A673 (cell line): Measurements from ENCODE around the gene NCAPD2. TPM values are rescaled to one million over a fixed set of nuclear protein-coding genes. Genes with fewer than 3 reads are reported as not detected.

ENCODE experiments used
- BruUV-seq: library from RNA; stranded (reverse); fragments of 400-500 nt; replicated peaks from 2 replicates; lab custom pipeline; 2021; lab: Mats Ljungman, UMichigan
- CTCF ChIA-PET: fragments of 300-600 bp; sonication (Branson Sonifier 250); formaldehyde crosslinking; loops from one replicate; lab custom pipeline; 2022; ENCODE audit warnings: antibody characterized with exemption; lab: Charles Lee
- POLR2A ChIA-PET: fragments of 300-600 bp; sonication (Branson Sonifier 250); formaldehyde crosslinking; loops from one replicate; lab custom pipeline; 2022; ENCODE audit warnings: antibody characterized with exemption; ENCODE audit not compliant: low non-redundant PET; lab: Charles Lee
- DNase-seq: peaks from one replicate; pipeline ENCODE4 v3.0.0-alpha.2; 2015; ENCODE audit warnings: low spot score
- H3K27ac ChIP-seq: fragments of 200-600 bp; sonication (generic); 2 replicates; pipeline ENCODE4 v1.5.1; 2016; ENCODE audit warnings: mixed run types, low read depth, mild to moderate bottlenecking, mixed read lengths, antibody characterized with exemption, low read length; ENCODE audit not compliant: poor library complexity, severe bottlenecking
- H3K27me3 ChIP-seq: fragments of 200-600 bp; sonication (generic); replicated peaks from 2 replicates; pipeline ENCODE4 v1.6.1; 2017; ENCODE audit warnings: mixed run types, low read depth, mild to moderate bottlenecking, mixed read lengths, antibody characterized with exemption, low read length; ENCODE audit not compliant: insufficient read depth, poor library complexity
- H3K36me3 ChIP-seq: fragments of 200-600 bp; sonication (generic); 2 replicates; pipeline ENCODE4 v1.6.1; 2016; ENCODE audit warnings: mixed run types, mild to moderate bottlenecking, mixed read lengths, antibody characterized with exemption, low read length; ENCODE audit not compliant: insufficient read depth, poor library complexity, severe bottlenecking
- H3K4me1 ChIP-seq: fragments of 200-600 bp; sonication (generic); 2 replicates; pipeline ENCODE4 v1.6.1; 2017; ENCODE audit warnings: mixed run types, mild to moderate bottlenecking, mixed read lengths, antibody characterized with exemption, low read length; ENCODE audit not compliant: insufficient read depth, poor library complexity, severe bottlenecking
- H3K4me3 ChIP-seq: fragments of 200-600 bp; sonication (generic); 2 replicates; pipeline ENCODE4 v1.5.1; 2016; ENCODE audit warnings: low read depth, mixed run types, mild to moderate bottlenecking, mixed read lengths, low read length; ENCODE audit not compliant: poor library complexity, severe bottlenecking
- H3K9me3 ChIP-seq: fragments of 200-600 bp; sonication (generic); 2 replicates; pipeline ENCODE4 v1.6.1; 2016; ENCODE audit warnings: mixed run types, low read depth, mild to moderate bottlenecking, mixed read lengths, antibody characterized with exemption, low read length; ENCODE audit not compliant: poor library complexity, severe bottlenecking
- EZH2 ChIP-seq: fragments of 200-600 bp; sonication (generic); IDR thresholded peaks from 2 replicates; pipeline ENCODE4 v1.6.1; 2017; ENCODE audit warnings: borderline replicate concordance, low read depth, mild to moderate bottlenecking, mixed read lengths, antibody characterized with exemption, low read length; ENCODE audit not compliant: poor library complexity, severe bottlenecking
- intact Hi-C: fragments of 100-400 bp; cut with micrococcal nuclease; formaldehyde crosslinking; loops from one replicate; pipeline ENCODE4 v1.10.0; 2022; ENCODE audit not compliant: unreplicated experiment
- total RNA-seq: library from RNA; stranded (reverse); gene quantifications from 2 replicates; pipeline ENCODE4 v1.2.3, GENCODE V29; 2021
- TF ChIP-seq, protein P1 (sequence below): fragments of 300-800, 200-600 bp; sonication (generic); conservative IDR thresholded peaks from 2 replicates; pipeline ENCODE4 v1.5.1; 2017; ENCODE audit warnings: low read depth, mild to moderate bottlenecking, antibody characterized with exemption, low read length, moderate library complexity, mixed read lengths

NCAPD2 gene
- total RNA-seq, 1 experiment from 2014 or later: 125 TPM

DNA sequence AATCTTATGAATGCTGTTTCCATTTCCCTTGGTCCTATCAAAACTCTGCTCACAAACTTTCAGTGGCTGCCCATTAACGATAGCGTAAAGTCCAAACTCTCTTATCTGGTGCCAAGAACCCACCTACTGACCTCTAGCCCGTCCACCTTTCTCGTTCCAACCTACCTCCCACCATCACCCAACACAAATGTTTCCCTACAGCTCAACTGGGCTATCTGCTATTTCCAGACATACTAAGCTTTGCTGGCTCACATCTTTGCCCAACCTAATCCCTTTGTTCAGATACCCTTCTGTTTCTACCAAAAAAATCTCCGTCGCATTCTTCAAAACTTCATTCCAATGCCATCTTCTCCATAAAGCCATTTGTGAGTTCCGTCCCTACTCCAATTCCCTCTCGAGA is 81.7 kb downstream of the NCAPD2 start:
- Histone ChIP-seq H3K27me3 (no peaks in the 10 kb centered on the region), H3K36me3 (peaks cover 92% of the 10 kb centered on the region), H3K27ac (no peak overlapping the region), H3K9me3 (no peaks in the 10 kb centered on the region), H3K4me1 (no peaks in the 10 kb centered on the region), H3K4me3 (no peak overlapping the region)
- TF ChIP-seq, protein P1, sequence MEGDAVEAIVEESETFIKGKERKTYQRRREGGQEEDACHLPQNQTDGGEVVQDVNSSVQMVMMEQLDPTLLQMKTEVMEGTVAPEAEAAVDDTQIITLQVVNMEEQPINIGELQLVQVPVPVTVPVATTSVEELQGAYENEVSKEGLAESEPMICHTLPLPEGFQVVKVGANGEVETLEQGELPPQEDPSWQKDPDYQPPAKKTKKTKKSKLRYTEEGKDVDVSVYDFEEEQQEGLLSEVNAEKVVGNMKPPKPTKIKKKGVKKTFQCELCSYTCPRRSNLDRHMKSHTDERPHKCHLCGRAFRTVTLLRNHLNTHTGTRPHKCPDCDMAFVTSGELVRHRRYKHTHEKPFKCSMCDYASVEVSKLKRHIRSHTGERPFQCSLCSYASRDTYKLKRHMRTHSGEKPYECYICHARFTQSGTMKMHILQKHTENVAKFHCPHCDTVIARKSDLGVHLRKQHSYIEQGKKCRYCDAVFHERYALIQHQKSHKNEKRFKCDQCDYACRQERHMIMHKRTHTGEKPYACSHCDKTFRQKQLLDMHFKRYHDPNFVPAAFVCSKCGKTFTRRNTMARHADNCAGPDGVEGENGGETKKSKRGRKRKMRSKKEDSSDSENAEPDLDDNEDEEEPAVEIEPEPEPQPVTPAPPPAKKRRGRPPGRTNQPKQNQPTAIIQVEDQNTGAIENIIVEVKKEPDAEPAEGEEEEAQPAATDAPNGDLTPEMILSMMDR: no peak
- no peak for TF ChIP-seq EZH2
- no peak for DNase-seq
- no TSS peak for BruUV-seq
- POLR2A ChIA-PET: no interaction called here
- intact Hi-C loops: no loop called here
- CTCF ChIA-PET: no interaction called here

Other genes with a start within 250 kb of the NCAPD2 start
- 1.0 TPM in 1 of 2 replicates, not detected in the other for gene PLEKHG6, start 183.4 kb upstream of the NCAPD2 start, total RNA-seq
- gene TNFRSF1A, start 152.0 kb upstream of the NCAPD2 start, total RNA-seq: 82.6 and 91.5 TPM in 2 replicates
- gene SCNN1A, start 118.5 kb upstream of the NCAPD2 start, total RNA-seq: not detected in 2 replicates
- 25.7 and 27.5 TPM in 2 replicates for gene LTBR, start 109.9 kb upstream of the NCAPD2 start, total RNA-seq
- gene CD27, start 49.1 kb upstream of the NCAPD2 start, total RNA-seq: not detected in 2 replicates
- gene TAPBPL, start 42.1 kb upstream of the NCAPD2 start, total RNA-seq: 6.9 and 7.4 TPM in 2 replicates
- 10.0 and 10.9 TPM in 2 replicates for gene VAMP1, start 23.4 kb upstream of the NCAPD2 start, total RNA-seq
- 378 and 401 TPM in 2 replicates for gene MRPL51, start 840 bp upstream of the NCAPD2 start, total RNA-seq
- gene GAPDH, start 40.4 kb downstream of the NCAPD2 start, total RNA-seq: 5,579 and 5,657 TPM in 2 replicates
- gene IFFO1, start 61.9 kb downstream of the NCAPD2 start, total RNA-seq: 16.0 and 16.9 TPM in 2 replicates
- 131 and 177 TPM in 2 replicates for gene NOP2, start 74.2 kb downstream of the NCAPD2 start, total RNA-seq
- 281 and 296 TPM in 2 replicates for gene CHD4, start 113.3 kb downstream of the NCAPD2 start, total RNA-seq
- 0.15 and 0.17 TPM in 2 replicates for gene LPAR5, start 141.9 kb downstream of the NCAPD2 start, total RNA-seq
- gene ACRBP, start 153.3 kb downstream of the NCAPD2 start, total RNA-seq: 3.0 and 3.6 TPM in 2 replicates
- gene ING4, start 169.0 kb downstream of the NCAPD2 start, total RNA-seq: 21.4 and 25.5 TPM in 2 replicates
- gene ZNF384, start 195.3 kb downstream of the NCAPD2 start, total RNA-seq: 88.8 and 92.5 TPM in 2 replicates
- 0.80 and 1.7 TPM in 2 replicates for gene PIANP, start 206.7 kb downstream of the NCAPD2 start, total RNA-seq
- gene COPS7A, start 229.9 kb downstream of the NCAPD2 start, total RNA-seq: 67.2 and 67.7 TPM in 2 replicates